K562 (cell line): ENCODE measurements around the gene TMEM141. TPM values are rescaled to one million over a fixed set of nuclear protein-coding genes. Genes with fewer than 3 reads are reported as not detected.

ENCODE experiments used
- ATAC-seq: fragments of 200-7000 bp; cut with Tn5 transposase; 3 replicates; pipeline ENCODE4 v1.9.1; 2020; ENCODE audit warnings: moderate library complexity
- BruUV-seq: library from RNA; stranded (reverse); fragments of 400-500 nt; replicated peaks from 2 replicates; lab custom pipeline; 2021; lab: Mats Ljungman, UMichigan
- CTCF ChIA-PET: fragments of 300-600 bp; formaldehyde crosslinking; extraction: SDS; loops from one replicate; lab custom pipeline; 2021; ENCODE audit warnings: low intra/inter-chr PET ratio; lab: Yijun Ruan, JAX
- POLR2A ChIA-PET: fragments of 300-600, 350-650 bp; sonication (Branson Sonifier 250); formaldehyde crosslinking; extraction: SDS; loops from one replicate; lab custom pipeline; 2021; ENCODE audit warnings: antibody characterized with exemption, inconsistent platforms; lab: Yijun Ruan, JAX
- DNase-seq, 4 experiments: peaks; one replicate each; pipeline versions ENCODE4 v3.0.0 to v3.0.0-alpha.2; 2011 to 2018; ENCODE audit warnings: low spot score in 3 of 4, mixed read lengths in 3 of 4; ENCODE audit errors: extremely low read depth in 1 of 4
- FAIRE-seq: peaks from 2 replicates; lab custom pipeline; 2011; peaks lifted over from hg19 to GRCh38; lab: Jason Lieb, UNC
- H2AFZ ChIP-seq: 2 replicates; pipeline ENCODE4 v1.6.0; 2011; ENCODE audit warnings: low read depth, low read length, control low read depth, inconsistent platforms
- H3K27ac ChIP-seq: fragments of 200-600 bp; 3 replicates; pipeline ENCODE4 v1.8.0; 2011; ENCODE audit warnings: low read depth, mild to moderate bottlenecking, control low read depth, inconsistent platforms, low read length, moderate library complexity, mixed read lengths; ENCODE audit errors: extremely low read depth
- H3K27me3 ChIP-seq, 2 experiments: fragments of 300-600 bp in 1 of 2; 2 replicates in 1 of 2; 3 replicates in 1 of 2; pipeline versions ENCODE4 v1.6.0 to v1.8.0; 2011; ENCODE audit warnings: inconsistent platforms in 2 of 2, low read length in 2 of 2, mild to moderate bottlenecking in 1 of 2, mixed read lengths in 1 of 2, moderate library complexity in 1 of 2; ENCODE audit not compliant: control insufficient read depth in 2 of 2, insufficient read depth in 2 of 2
- H3K36me3 ChIP-seq: fragments of 300-600 bp; 3 replicates; pipeline ENCODE4 v1.8.0; 2011; ENCODE audit warnings: mild to moderate bottlenecking, low read length, inconsistent platforms; ENCODE audit not compliant: control insufficient read depth, insufficient read depth
- H3K4me1 ChIP-seq, 2 experiments: fragments of 200-600 bp in 1 of 2; replicated peaks in 1 of 2; 2 replicates in 1 of 2; 3 replicates in 1 of 2; pipeline versions ENCODE4 v1.5.1 to v1.8.0; 2011; ENCODE audit warnings: inconsistent platforms in 2 of 2, low read length in 2 of 2, mild to moderate bottlenecking in 1 of 2, mixed read lengths in 1 of 2, moderate library complexity in 1 of 2; ENCODE audit not compliant: control insufficient read depth in 2 of 2, insufficient read depth in 2 of 2
- H3K4me2 ChIP-seq: 2 replicates; pipeline ENCODE4 v1.6.1; 2011; ENCODE audit warnings: low read length, control low read depth, inconsistent platforms, mixed read lengths; ENCODE audit not compliant: insufficient read depth
- H3K4me3 ChIP-seq: fragments of 200-600 bp; sonication (generic), shearing (Covaris generic); 2 replicates; pipeline ENCODE4 v1.5.1; 2016; ENCODE audit warnings: control low read depth, inconsistent platforms
- H3K79me2 ChIP-seq: fragments of 200-600 bp; 3 replicates; pipeline ENCODE4 v1.8.0; 2011; ENCODE audit warnings: low read length, inconsistent platforms; ENCODE audit not compliant: control insufficient read depth, insufficient read depth
- H3K9ac ChIP-seq, 2 experiments: 2 replicates each; pipeline versions ENCODE4 v1.6.0 to v1.6.1; 2011; ENCODE audit warnings: low read depth in 2 of 2, low read length in 2 of 2, control low read depth in 1 of 2, inconsistent platforms in 1 of 2, mild to moderate bottlenecking in 1 of 2, mixed read lengths in 1 of 2; ENCODE audit not compliant: insufficient read depth in 1 of 2
- H3K9me1 ChIP-seq: one replicate; pipeline ENCODE4 v1.6.0; 2011; ENCODE audit warnings: inconsistent platforms, mild to moderate bottlenecking, low read length, moderate library complexity; ENCODE audit not compliant: control insufficient read depth, insufficient read depth
- H3K9me3 ChIP-seq: replicated peaks from 2 replicates; pipeline ENCODE4 v1.5.1; 2011; ENCODE audit warnings: low read depth, low read length, inconsistent platforms; ENCODE audit not compliant: control insufficient read depth, insufficient read depth
- H4K20me1 ChIP-seq: replicated peaks from 2 replicates; pipeline ENCODE4 v1.6.1; 2011; ENCODE audit warnings: low read length, inconsistent platforms, mixed read lengths; ENCODE audit not compliant: control insufficient read depth, insufficient read depth
- ATF1 ChIP-seq, 2 experiments: fragments of 450-650 bp in 1 of 2; IDR thresholded peaks; 2 replicates each; pipeline ENCODE4 v1.6.1; 2016; ENCODE audit warnings: missing compliant biosample characterization in 1 of 2, missing genetic modification characterization in 1 of 2
- CCNT2 ChIP-seq: IDR thresholded peaks from 2 replicates; pipeline ENCODE4 v1.6.1; 2011; ENCODE audit warnings: borderline replicate concordance, low read depth, mild to moderate bottlenecking, moderate library complexity, mixed read lengths, low read length; ENCODE audit not compliant: insufficient read length; ENCODE audit errors: extremely low read depth
- COPS2 ChIP-seq: fragments of 450-650 bp; conservative IDR thresholded peaks from 2 replicates; pipeline ENCODE4 v1.6.1; 2016; ENCODE audit warnings: mild to moderate bottlenecking, moderate library complexity
- CREBBP ChIP-seq: IDR thresholded peaks from one replicate; pipeline ENCODE4 v1.6.1; 2012; ENCODE audit warnings: low read depth, mild to moderate bottlenecking, control low read depth, inconsistent platforms, low read length
- FOXJ3 ChIP-seq: sonication (generic); formaldehyde crosslinking; IDR thresholded peaks from 2 replicates; pipeline ENCODE4 v1.4.0; 2020; ENCODE audit warnings: mild to moderate bottlenecking, missing genetic modification reagents
- HDAC1 ChIP-seq, 2 experiments: fragments of 450-650 bp; IDR thresholded peaks; 2 replicates each; pipeline ENCODE4 v1.6.1; 2016 to 2017; ENCODE audit warnings: inconsistent platforms in 1 of 2, mild to moderate bottlenecking in 1 of 2, moderate library complexity in 1 of 2
- PCBP2 ChIP-seq: fragments of 200-400 bp; formaldehyde crosslinking; IDR thresholded peaks from 2 replicates; pipeline ENCODE4 v1.6.1; 2018; ENCODE audit warnings: low read length, low read depth, mild to moderate bottlenecking, moderate library complexity; ENCODE audit not compliant: poor library complexity, severe bottlenecking
- SMAD3 ChIP-seq: fragments of 450-650 bp; formaldehyde crosslinking; conservative IDR thresholded peaks from 2 replicates; pipeline ENCODE4 v1.4.0; 2020; ENCODE audit warnings: mild to moderate bottlenecking
- ZNF408 ChIP-seq: fragments of 250-450 bp; sonication (Bioruptor Pico); IDR thresholded peaks from 2 replicates; pipeline ENCODE4 v1.4.0; 2020; ENCODE audit warnings: low read depth, mild to moderate bottlenecking, moderate library complexity
- ZNF77 ChIP-seq: fragments of 250-450 bp; sonication (Bioruptor Pico); IDR thresholded peaks from 2 replicates; pipeline ENCODE4 v1.5.0; 2020
- ZSCAN29 ChIP-seq: fragments of 450-650 bp; IDR thresholded peaks from 2 replicates; pipeline ENCODE4 v1.6.1; 2017
- WGBS: fragments of 100-300 bp; shearing (Covaris generic); methylation state at CpG from one replicate; pipeline ENCODE4 v1.1.6; 2016; ENCODE audit warnings: low coverage, mixed read lengths; ENCODE audit not compliant: insufficient coverage; ENCODE audit errors: missing lambda C conversion rate; 5-methylcytosine and 5-hydroxymethylcytosine counted together
- in situ Hi-C: fragments of 300-500 bp; cut with MboI; formaldehyde crosslinking; loops from 4 replicates; pipeline ENCODE4 v1.15.0; 2018; ENCODE audit warnings: inconsistent platforms, mixed read lengths
- intact Hi-C: fragments of 100-400 bp; cut with micrococcal nuclease; formaldehyde crosslinking; loops from 2 replicates; pipeline ENCODE4 v1.14.2; 2022
- polyA plus RNA-seq, 8 experiments: library from polyadenylated mRNA; depleted of rRNA in 4 of 8; stranded (reverse) in 5 of 8; unstranded in 3 of 8; fragments of >200 nt; fragmentation: Nextera tagmentation in 2 of 8; fragmentation: Illumina TruSeq in 1 of 8; extraction: Ambion mirVana in 2 of 8; extraction: Trizol in 1 of 8; gene quantifications; 2 replicates each; pipeline versions ENCODE4 v1.2.1 to v1.2.3, GENCODE V29; 2011 to 2014; ENCODE audit warnings: inconsistent platforms in 1 of 8, missing spikeins in 1 of 8
- total RNA-seq, 7 experiments: library from RNA; depleted of rRNA in 6 of 7; stranded (reverse); fragments of >200 nt in 6 of 7; fragmentation: Illumina TruSeq in 2 of 7; extraction: Trizol in 2 of 7; gene quantifications; 2 replicates each; pipeline versions ENCODE4 v1.2.1 to v1.2.3, GENCODE V29; 2011 to 2021; ENCODE audit warnings: low replicate concordance in 1 of 7

The TMEM141 gene
- total and polyA plus RNA-seq, 9 of the 15 experiments (the other 6 are each of a cell fraction or from before 2014, with no cell fraction given) = 21.5 to 123 (median 74.8) TPM

- POLR2A ChIA-PET = interaction anchor here (0.8 to 1.2 kb wide), 2 partner anchors 11 to 13 kb away, joined by 3 read pairs; partner anchors contain the start of gene AJM1
- no peak overlapping the region for H2AFZ ChIP-seq
- no peak for TF ChIP-seq ATF1 (CRISPR knock-in tag; IDR thresholded peaks at IDR 0.05)
- TF ChIP-seq ATF1 (tag; IDR thresholded peaks at IDR 0.05) = no peak
- TF ChIP-seq PCBP2 = no peak
- no peak for TF ChIP-seq CCNT2
- no peak for TF ChIP-seq ZSCAN29
- TF ChIP-seq CREBBP = no peak
- no peak for TF ChIP-seq ZNF77 (CRISPR knock-in tag)
- no peak for TF ChIP-seq FOXJ3
- TF ChIP-seq HDAC1 (IDR thresholded peaks at IDR 0.05) = no peak
- no peak for TF ChIP-seq SMAD3
- TF ChIP-seq ZNF408 (CRISPR knock-in tag) = no peak
- TF ChIP-seq COPS2 = no peak
- TF ChIP-seq, all 486 proteins: peak for 0
- Histone ChIP-seq H3K36me3 (peaks cover 92% of the 10 kb centered on the region), H3K4me1 (peaks cover 0 to 51% of the 10 kb centered on the region in 2 experiments; a peak in 2 of 5 replicates), H3K4me2 (no peak overlapping the region), H3K27ac (no peak overlapping the region), H3K9ac (no peak overlapping the region; a peak in 1 of 4 replicates), H3K79me2 (no peaks in the 10 kb centered on the region), H3K9me3 (no peaks in the 10 kb centered on the region), H3K4me3 (no peak overlapping the region), H3K9me1 (peaks cover 3% of the 10 kb centered on the region), H3K27me3 (no peaks in the 10 kb centered on the region), H4K20me1 (no peaks in the 10 kb centered on the region; the same call in 1 of the 2 replicates)
- DNase-seq (no peak), ATAC-seq (no peak), FAIRE-seq (no peak)
- in situ Hi-C loops = no loop called here
- no TSS peak for BruUV-seq
- intact Hi-C loops = no loop called here
- CTCF ChIA-PET = no interaction called here
- WGBS = 96% methylated on average over 12 of the region's 14 CpGs
These were observed 38.3 kb downstream of the TMEM141 start for GRCh38 chr9:136829412-136829811.
